Mesothelial cell of epicardium (in vitro differentiated cells): Measurements from ENCODE around the gene ARPP19. TPM values are rescaled to one million over a fixed set of nuclear protein-coding genes. Genes with fewer than 3 reads are reported as not detected.
"Not testable (repeated sequence)": the region's sequence is repeated elsewhere in the genome, so short reads cannot be mapped to it uniquely, and the experiment has no call there.

Experiments
- DNase-seq, 2 experiments: peaks; one replicate each; pipeline ENCODE4 v3.0.0; 2021; ENCODE audit warnings: low spot score in 2 of 2; ENCODE audit not compliant: unreplicated experiment in 2 of 2
- H3K27ac Mint-ChIP-seq: 2 replicates; pipeline ENCODE4 v1.8.0; 2021; ENCODE audit warnings: mixed read lengths
- H3K27me3 Mint-ChIP-seq: 2 replicates; pipeline ENCODE4 v1.8.0; 2021; ENCODE audit warnings: low read depth, mixed read lengths
- H3K36me3 Mint-ChIP-seq: 2 replicates; pipeline ENCODE4 v1.8.0; 2021; ENCODE audit warnings: mixed read lengths
- H3K4me1 Mint-ChIP-seq: 2 replicates; pipeline ENCODE4 v1.8.0; 2021; ENCODE audit warnings: mixed read lengths
- H3K4me3 Mint-ChIP-seq: 2 replicates; pipeline ENCODE4 v1.8.0; 2021; ENCODE audit warnings: mild to moderate bottlenecking, moderate library complexity, mixed read lengths
- H3K9me3 Mint-ChIP-seq: 2 replicates; pipeline ENCODE4 v1.8.0; 2021; ENCODE audit warnings: mixed read lengths
- total RNA-seq: library from RNA; stranded (reverse); gene quantifications from 3 replicates; pipeline ENCODE4 v1.2.1, GENCODE V29; 2021
- TF ChIP-seq, protein P1 (sequence below): fragments of 200-600 bp; sonication (generic); IDR thresholded peaks from one replicate; pipeline ENCODE4 v1.5.0; 2021; ENCODE audit warnings: antibody characterized with exemption; ENCODE audit not compliant: unreplicated experiment

The ARPP19 gene
- total RNA-seq, 1 donor from 2014 or later = 144 TPM

DNA sequence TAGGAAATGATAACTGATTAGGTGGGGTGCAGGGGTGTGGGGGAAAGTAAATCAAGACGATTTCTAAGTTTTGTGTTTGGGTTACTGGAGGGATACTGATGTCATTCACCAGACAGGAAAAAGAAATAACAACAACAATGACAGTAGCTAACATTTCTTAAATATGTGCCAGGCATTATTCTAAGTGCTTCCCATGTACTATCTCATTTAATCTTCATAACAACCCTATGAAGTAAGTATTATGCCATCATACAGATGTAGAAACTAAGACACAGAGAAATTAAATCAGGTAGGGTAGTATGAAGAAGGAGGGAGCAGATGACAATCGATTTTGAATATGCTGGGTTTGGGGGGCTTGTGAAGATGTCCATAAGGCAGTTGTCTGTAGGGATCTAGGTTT lies 53.5 kb downstream of the ARPP19 start:
- no peak overlapping the region for H3K4me3 Mint-ChIP-seq
- no peaks in the 10 kb centered on the region for H3K36me3 Mint-ChIP-seq
- TF ChIP-seq, protein P1, sequence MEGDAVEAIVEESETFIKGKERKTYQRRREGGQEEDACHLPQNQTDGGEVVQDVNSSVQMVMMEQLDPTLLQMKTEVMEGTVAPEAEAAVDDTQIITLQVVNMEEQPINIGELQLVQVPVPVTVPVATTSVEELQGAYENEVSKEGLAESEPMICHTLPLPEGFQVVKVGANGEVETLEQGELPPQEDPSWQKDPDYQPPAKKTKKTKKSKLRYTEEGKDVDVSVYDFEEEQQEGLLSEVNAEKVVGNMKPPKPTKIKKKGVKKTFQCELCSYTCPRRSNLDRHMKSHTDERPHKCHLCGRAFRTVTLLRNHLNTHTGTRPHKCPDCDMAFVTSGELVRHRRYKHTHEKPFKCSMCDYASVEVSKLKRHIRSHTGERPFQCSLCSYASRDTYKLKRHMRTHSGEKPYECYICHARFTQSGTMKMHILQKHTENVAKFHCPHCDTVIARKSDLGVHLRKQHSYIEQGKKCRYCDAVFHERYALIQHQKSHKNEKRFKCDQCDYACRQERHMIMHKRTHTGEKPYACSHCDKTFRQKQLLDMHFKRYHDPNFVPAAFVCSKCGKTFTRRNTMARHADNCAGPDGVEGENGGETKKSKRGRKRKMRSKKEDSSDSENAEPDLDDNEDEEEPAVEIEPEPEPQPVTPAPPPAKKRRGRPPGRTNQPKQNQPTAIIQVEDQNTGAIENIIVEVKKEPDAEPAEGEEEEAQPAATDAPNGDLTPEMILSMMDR = no peak

DNA sequence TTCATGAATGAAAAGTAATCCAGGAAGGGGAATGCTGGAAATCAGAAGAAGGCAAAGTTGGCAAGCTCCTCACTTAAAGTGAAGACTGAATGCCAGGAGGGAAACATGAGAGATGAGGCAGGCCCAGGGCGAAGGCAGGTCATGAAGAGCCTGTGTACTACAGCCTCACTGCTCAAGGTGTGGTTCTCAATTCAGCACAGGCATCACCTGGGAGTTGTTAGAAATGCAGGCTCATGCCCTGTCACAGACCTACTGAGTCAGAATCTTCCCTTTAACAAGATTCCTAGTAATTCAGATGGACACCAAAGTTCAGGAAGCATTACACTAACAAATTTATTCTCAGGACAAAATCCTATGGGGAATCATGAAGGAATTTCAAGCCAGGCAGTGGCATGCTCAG lies 54.3 kb downstream of the ARPP19 start:
- TF ChIP-seq, protein P1 = no peak
- H3K4me1 Mint-ChIP-seq = no peaks in the 10 kb centered on the region
- H3K9me3 Mint-ChIP-seq = no peaks in the 10 kb centered on the region
- H3K36me3 Mint-ChIP-seq = no peaks in the 10 kb centered on the region
- no peaks in the 10 kb centered on the region for H3K27me3 Mint-ChIP-seq
- no peak overlapping the region for H3K27ac Mint-ChIP-seq
- H3K4me3 Mint-ChIP-seq = no peak overlapping the region
- DNase-seq = no peak

More for the DNA sequence above, 53.5 kb downstream of the ARPP19 start:
- Mint-ChIP-seq H3K27ac (no peak overlapping the region), H3K4me1 (no peaks in the 10 kb centered on the region), H3K27me3 (no peaks in the 10 kb centered on the region), H3K9me3 (no peaks in the 10 kb centered on the region)
- no peak for DNase-seq

DNA sequence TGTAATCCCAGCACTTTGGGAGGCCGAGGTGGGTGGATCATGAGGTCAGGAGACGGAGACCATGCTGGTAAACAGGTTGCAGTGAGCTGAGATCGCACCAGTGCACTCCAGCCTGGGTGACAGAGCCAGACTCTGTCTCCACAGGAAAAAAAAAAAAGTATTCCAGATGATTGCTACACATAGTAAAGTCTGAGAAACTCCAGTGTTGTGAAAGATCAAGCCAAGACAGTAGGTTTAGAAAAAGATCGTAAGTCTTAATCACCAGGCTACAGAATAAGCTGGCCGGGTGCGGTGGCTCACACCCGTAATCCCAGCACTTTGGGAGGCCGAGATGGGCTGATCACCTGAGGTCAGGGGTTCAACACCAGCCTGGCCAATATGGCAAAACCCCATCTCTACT lies 56.0 kb downstream of the ARPP19 start:
- not testable (repeated sequence) for DNase-seq, H3K9me3 Mint-ChIP-seq, H3K27ac Mint-ChIP-seq, H3K4me1 Mint-ChIP-seq, H3K4me3 Mint-ChIP-seq, H3K36me3 Mint-ChIP-seq, H3K27me3 Mint-ChIP-seq

DNA sequence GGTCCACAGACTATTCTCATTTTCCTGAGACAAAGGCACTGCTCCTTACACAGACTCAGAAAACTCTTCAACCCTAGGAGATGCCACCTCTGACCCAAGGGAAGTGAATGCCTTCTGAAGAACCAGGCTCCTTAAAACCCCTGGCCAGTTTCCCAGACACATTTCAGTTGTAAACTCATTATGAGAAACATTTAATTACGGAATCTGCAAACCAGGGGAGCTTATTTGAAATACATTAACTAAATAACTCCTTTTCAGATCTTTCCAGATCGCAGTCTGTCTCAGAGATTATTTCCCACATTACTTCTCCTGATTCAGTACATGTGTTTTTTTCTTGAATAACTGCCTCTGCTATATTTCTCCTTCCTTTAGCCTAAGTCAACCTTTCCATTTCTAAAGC lies 57.7 kb downstream of the ARPP19 start:
- no peaks in the 10 kb centered on the region for H3K36me3 Mint-ChIP-seq
- no peak overlapping the region for H3K27ac Mint-ChIP-seq
- no peaks in the 10 kb centered on the region for H3K27me3 Mint-ChIP-seq
- TF ChIP-seq, protein P1 = no peak
- no peak for DNase-seq
- H3K4me1 Mint-ChIP-seq = no peaks in the 10 kb centered on the region
- H3K4me3 Mint-ChIP-seq = no peak overlapping the region
- no peaks in the 10 kb centered on the region for H3K9me3 Mint-ChIP-seq

DNA sequence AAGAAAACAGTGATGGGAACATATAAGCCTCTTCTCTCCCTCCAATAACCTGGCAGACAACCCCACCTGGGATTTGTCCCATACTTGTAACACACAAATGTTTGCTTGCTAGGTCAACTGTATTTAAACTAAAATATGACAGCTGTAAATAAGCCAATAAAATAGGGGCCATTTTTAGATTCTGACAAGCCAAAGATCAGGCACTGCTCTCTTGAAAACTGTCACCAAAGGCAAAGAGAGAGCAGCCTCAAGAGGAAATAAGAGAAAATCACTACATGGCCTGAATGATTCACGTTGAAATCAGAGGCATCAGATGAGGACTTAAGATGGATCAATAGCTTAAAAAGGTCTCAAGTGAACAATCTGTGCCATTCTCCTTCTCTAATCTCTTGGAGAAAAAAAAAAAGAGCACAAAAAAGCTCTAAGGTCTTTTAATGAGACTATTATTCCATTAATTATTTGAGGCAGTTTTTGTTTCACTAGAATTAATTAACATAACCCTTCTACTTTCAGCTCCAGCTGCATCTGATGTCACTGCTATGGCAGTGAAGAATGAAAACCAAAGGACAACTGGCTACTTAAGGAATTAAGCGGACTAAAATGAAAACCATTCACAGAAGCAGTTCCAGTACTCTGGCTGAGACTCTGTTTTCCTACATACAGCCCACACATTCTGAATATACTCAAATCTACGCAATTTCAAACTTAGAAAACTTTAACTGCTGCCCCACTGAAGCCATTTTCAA lies 59.2 kb downstream of the ARPP19 start:
- no peak overlapping the region for H3K27ac Mint-ChIP-seq

DNA sequence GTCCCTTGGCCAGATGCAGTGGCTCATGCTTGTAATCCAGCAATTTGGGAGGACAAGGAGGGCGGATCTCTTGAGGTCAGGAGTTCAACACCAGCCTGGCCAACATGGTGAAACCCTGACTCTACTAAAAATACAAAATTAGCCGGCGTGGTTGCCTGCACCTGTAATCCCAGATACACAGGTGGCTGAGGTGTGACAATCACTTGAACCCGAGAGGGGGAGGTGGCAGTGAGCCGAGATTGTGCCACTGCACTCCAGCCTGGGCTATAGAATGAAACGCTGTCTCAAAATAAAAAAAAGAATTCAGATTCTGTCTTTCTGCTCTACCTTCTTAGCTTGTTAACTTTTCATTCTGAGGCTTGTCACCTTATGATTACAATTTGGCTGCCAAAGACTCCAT lies 62.3 kb downstream of the ARPP19 start:
- Mint-ChIP-seq H3K27me3 (no peaks in the 10 kb centered on the region), H3K9me3 (no peaks in the 10 kb centered on the region), H3K4me1 (no peaks in the 10 kb centered on the region), H3K4me3 (no peak overlapping the region), H3K27ac (no peak overlapping the region), H3K36me3 (no peaks in the 10 kb centered on the region)
- TF ChIP-seq, protein P1 = no peak
- DNase-seq = no peak

More for the DNA sequence above, 59.2 kb downstream of the ARPP19 start:
- H3K4me1 Mint-ChIP-seq = no peaks in the 10 kb centered on the region
- no peak for DNase-seq
- H3K36me3 Mint-ChIP-seq = no peaks in the 10 kb centered on the region
- no peak overlapping the region for H3K4me3 Mint-ChIP-seq
- H3K9me3 Mint-ChIP-seq = no peaks in the 10 kb centered on the region
- no peaks in the 10 kb centered on the region for H3K27me3 Mint-ChIP-seq
- TF ChIP-seq, protein P1 = no peak
